GM19467 (cell line): ENCODE data around the gene STXBP5.
"Not testable (repeated sequence)": the region's sequence is repeated elsewhere in the genome, so short reads cannot be mapped to it uniquely, and the experiment has no call there.

Experiments
- ATAC-seq: cut with Tn5 transposase; IDR thresholded peaks from one replicate; pipeline ENCODE4 v1.9.1; 2021; ENCODE audit warnings: mild to moderate bottlenecking, moderate library complexity; ENCODE audit not compliant: unreplicated experiment

Gene STXBP5

GRCh38 chr6:147238164-147238563, 33.9 kb downstream of the STXBP5 start:
- no peak for ATAC-seq

GRCh38 chr6:147238906-147239305, 34.7 kb downstream of the STXBP5 start:
- ATAC-seq: no peak

DNA sequence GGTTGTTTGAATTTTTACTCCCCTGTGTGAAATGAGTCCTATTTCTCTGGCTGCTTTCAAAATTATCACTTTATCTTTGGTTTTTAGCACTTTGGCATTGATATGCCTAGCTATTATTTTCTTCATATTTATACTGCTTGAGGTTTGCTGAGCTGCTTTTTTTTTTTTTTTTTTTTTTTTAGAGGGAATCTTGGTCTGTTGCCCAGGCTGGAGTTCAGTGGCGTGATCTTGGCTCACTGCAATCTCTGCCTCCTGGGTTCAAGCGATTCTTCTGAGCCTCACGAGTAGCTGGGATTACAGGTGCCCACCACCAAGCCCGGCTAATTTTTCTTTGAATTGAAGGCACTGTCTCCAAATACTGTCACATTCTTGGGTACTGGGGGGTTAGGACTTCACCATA, 40.6 kb downstream of the STXBP5 start:
- ATAC-seq: no peak

DNA sequence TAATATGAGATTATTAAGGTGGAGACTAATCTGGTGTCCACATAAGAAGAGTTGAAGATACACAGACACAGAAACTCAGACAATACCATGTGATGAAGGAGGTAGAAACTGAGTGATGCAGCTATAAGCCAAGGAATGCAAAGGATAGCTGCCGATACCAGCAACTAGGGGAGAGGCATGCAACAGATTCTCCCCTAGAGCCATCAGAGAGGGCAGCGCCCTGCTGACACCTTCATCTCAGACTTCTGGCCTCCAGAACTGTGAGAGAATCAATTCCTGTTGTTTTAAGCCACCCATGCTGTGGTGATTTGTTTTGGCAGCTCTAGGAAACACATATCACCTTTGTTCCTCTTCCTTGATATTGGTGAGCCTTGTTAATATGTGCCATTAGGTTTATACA, 41.5 kb downstream of the STXBP5 start:
- ATAC-seq: no peak

DNA sequence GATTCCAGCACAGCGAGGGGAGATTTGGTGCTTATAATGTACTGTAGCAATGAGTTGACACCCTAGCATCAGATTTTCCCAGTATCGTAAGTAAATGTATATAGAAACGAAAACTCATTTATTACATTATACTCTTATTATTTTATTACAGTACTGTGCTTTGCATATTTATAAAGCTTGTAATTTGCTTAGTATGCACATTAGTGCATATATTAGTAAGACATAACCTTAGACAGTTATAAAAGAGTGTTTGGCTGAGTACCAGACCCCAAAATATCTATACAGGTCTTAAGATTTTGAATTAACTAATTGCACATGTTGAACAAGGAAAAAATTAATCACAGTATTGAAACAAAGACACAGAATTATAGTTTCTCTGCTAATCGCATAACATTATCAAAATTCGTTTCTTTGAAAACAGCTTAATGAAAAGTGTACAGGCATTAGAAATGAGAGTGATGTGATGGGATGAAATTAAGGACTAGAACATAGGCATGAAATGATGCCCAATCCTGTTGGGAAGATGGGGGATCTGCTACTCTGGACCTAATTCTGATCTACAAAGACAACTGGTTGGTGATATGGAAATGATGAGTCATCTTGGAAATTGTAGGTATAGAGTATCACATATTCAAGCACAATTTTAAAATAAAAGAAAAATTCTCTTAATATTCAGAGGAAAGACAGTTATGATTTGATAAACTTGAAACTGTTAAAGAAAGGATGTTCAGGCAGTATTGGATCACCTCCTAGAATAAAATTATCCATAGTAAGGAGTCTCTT, 42.8 kb downstream of the STXBP5 start:
- ATAC-seq: no peak

DNA sequence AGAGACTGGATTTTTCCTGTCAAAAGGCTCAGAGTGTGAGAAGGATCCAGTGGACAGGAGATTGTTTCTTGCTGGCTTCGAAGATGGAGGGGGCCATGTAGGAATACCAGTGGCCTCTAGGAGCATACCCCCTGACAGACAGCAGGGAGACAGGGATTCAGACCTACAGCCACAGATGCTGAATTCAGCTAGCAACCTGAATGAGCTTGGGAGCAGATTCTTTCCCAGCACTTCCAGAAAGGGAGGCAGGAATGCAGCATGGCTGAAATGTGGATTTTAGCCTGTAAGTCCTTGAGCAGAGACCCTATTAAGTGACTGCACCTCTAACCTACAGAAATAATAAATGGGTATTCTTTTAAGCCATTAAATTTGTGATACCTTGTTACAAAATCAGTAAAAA, 44.6 kb downstream of the STXBP5 start:
- no peak for ATAC-seq

GRCh38 chr6:147251072-147251471, 46.9 kb downstream of the STXBP5 start:
- ATAC-seq: no peak

- ATAC-seq: not testable (repeated sequence)
Measured at GRCh38 chr6:147254929-147255473, 50.8 kb downstream of the STXBP5 start.

GRCh38 chr6:147255948-147256674, 51.9 kb downstream of the STXBP5 start:
- ATAC-seq: no peak

- ATAC-seq: no peak
Measured at GRCh38 chr6:147257760-147258159, 53.5 kb downstream of the STXBP5 start.

GRCh38 chr6:147260091-147260490, 55.9 kb downstream of the STXBP5 start:
- no peak for ATAC-seq

- ATAC-seq: no peak
Measured at GRCh38 chr6:147262946-147263345, 58.7 kb downstream of the STXBP5 start.

DNA sequence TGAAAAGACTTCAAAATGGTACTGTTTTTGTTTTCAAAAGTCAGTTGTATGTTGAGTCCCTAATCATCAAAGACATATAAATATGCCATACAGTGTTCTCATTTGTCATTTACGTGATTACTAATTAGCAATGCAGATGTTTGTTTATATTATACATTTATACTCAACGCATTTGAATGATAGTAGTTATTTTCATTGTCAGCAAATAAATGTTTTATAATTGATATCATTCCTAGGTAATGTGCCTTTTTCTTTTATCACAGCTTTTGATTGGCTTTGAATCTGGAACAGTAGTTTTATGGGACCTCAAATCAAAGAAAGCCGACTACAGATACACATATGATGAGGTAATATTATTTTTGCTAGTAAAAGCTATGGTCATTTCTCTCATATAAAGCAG, 62.6 kb downstream of the STXBP5 start:
- no peak for ATAC-seq

- ATAC-seq: no peak
Measured at GRCh38 chr6:147267658-147268057, 63.4 kb downstream of the STXBP5 start.

- ATAC-seq: no peak
Measured at GRCh38 chr6:147268254-147268653, 64.0 kb downstream of the STXBP5 start.

GRCh38 chr6:147274012-147274411, 69.8 kb downstream of the STXBP5 start:
- ATAC-seq: no peak

DNA sequence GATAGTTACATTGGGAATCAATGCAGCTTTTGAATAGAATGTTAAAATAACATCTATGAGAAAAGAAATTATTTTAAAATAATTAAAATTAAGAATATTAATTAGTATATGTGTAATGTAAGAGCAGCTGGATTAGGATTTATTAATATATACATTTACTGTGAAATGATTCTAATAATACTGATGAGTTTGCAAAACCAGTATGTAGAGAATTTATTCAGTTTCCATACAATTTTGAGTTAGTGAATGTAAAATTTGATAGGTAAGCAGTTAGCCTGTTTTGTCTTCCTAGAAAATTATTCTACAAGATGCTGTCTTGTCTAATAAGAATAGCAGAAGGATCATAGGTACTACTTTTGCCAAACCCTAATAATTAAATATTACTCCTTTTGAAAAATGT, 70.6 kb downstream of the STXBP5 start:
- no peak for ATAC-seq

DNA sequence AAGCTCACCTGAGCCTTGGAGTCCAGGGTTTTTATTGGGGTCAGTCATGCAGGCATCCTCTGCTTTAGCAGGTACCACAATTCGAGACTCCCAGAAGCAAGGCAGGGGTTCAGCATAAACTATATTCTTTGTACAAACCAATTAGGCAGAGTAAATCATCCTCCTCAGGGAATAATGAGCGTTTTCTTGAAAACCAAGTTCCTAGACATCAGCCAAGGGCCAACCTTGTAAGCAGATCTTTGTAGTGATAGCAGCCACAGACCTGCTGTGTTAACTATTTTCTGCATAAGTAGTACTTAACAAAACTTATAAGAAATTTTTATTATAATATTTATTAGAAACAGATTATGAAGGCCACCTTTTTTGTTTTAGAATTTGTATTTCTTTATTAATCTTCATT, 74.7 kb downstream of the STXBP5 start:
- ATAC-seq: no peak

DNA sequence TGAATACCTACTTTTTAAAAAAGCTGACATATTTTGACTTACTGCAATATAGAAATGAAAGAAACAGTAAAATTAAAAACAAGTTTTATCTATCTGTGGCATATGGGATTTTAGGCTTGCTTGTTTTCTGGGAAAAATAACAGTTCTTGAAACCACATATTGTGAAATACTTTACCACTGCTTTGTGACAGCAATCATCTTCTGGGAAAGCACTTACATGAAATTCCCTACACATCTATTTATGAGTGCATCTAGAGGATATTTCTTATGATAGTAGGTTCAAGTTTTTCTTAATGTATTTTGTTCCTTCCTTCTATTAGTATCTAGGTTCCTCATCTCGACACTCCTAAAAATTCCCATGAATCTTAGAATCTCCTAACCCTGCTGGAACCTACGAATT, 75.2 kb downstream of the STXBP5 start:
- no peak for ATAC-seq

- no peak for ATAC-seq
Measured at GRCh38 chr6:147281895-147282565, 77.8 kb downstream of the STXBP5 start.

DNA sequence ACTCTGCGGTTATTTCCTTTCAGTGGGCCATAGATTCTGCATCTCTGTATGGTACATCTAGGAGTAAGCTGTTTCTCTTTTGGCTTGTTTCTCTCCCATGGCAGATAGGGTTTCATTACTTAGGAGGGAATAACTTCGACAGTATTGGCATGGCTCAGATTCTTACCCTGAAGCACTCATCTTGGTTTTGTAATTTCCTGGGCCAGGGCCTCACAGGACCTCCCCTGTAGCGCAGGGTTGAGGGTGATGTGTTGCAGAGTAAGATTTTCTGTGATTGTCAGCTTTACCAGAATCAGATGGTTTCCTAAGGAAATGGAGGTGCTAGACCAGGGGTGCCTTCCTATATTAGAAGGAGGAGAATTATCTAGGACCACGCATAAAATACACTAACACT, 78.3 kb downstream of the STXBP5 start:
- no peak for ATAC-seq

DNA sequence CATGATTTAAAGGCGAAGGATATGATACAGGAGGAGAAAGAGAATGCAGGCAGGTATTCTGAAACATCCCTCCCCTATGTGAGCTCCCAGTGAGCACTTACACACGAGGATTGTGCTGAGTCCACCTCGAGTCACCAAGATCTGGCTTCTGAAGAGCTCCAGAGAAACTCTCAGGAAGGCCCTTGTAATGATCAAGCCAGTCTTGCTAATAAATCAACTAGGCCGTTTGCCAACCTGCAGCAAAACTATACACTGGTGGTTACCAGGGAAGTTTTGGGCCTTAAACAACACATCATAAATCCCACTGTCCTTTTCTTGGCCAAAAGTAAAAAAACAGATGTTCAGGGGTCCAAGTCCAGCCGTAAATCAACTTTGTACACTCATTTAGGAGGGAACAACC, 79.2 kb downstream of the STXBP5 start:
- no peak for ATAC-seq
